GM19455 (cell line): Measurements from ENCODE around the gene TEX28.
"Not testable (repeated sequence)": the region's sequence is repeated elsewhere in the genome, so short reads cannot be mapped to it uniquely, and the experiment has no call there.

Source experiments
- ATAC-seq: cut with Tn5 transposase; IDR thresholded peaks from one replicate; pipeline ENCODE4 v1.9.1; 2021; ENCODE audit not compliant: unreplicated experiment

TEX28 gene

DNA sequence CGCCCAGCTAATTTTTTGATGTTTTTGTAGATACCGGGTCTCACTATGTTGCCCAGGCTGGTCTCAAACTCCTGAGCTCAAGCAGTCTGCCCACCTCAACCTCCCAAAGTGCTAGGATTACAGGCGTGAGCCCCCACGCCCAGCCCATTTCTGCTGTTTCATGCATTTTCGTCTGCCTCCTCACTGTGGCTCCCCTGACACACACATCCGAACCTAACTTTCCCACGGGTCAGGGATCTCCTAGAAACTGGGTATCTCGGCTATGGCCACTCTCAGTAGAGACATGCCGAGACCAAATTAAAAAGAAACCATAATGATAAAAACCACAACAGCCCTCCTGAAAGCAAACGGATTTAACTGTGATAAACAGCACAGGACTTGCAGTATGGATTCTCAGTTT is 46.8 kb downstream of the TEX28 start:
- ATAC-seq = not testable (repeated sequence)

- not testable (repeated sequence) for ATAC-seq
Measured at GRCh38 chrX:154247377-154248045, 47.4 kb downstream of the TEX28 start.

GRCh38 chrX:154239982-154240503 is 54.9 kb downstream of the TEX28 start:
- not testable (repeated sequence) for ATAC-seq

- not testable (repeated sequence) for ATAC-seq
Measured at GRCh38 chrX:154238939-154239559, 55.9 kb downstream of the TEX28 start.

DNA sequence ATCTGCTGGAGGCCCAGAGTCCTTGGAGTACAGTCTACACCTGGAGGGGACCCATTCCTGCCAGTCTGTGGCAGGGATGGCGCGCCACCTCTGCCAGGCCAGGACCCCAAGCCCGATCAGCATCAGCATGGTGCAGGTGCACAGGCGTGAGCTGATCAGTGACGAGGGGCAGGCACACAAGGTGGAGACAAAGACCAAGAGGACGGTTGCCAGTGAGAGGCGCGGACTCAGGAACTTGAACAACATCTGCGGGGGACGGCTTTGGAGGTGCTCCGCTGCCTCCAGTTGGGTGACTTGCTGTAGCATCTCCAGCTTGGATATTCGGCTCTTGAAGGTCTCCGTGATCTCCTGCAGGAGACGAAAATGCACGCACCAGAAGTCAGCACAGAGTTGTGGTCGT is 61.3 kb downstream of the TEX28 start:
- ATAC-seq = not testable (repeated sequence)

DNA sequence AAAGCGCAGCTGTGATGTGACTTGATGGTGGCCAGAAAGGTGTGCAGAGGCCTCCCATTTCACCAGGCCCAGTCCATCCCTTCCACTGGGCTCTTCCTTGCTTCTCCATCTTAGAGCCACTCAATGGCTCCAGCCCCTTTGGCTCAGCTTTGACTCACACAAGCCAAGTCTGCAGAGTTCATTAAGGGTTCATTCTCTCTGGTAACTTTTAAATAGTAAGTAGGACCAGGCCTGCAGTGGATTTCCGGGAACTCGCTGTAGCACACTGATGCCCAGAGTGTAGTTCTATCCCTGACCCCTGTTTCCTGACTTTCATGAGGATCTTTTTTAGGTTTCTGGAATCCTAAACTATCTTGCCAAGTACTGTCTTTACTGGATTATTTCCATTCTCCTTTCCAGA is 63.5 kb downstream of the TEX28 start:
- not testable (repeated sequence) for ATAC-seq

DNA sequence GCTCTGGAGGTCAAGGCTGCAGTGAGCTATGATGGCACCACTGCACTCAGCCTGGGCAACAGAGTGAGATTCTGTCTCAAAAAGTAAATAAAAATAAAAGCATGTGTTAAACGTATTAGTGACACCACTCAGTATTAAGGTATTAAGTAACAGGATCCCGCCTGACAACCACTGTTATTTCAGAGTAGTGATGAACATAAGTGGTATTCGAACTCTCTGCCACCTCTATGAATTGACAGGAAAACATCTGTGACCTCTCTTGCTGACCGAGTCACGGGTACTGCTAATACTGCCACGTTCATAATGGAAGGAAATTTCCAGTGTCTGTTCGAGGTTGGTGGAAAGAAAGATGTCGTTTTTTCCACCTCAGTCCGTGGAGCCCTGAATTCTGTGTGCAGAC is 68.2 kb downstream of the TEX28 start:
- ATAC-seq = not testable (repeated sequence)

DNA sequence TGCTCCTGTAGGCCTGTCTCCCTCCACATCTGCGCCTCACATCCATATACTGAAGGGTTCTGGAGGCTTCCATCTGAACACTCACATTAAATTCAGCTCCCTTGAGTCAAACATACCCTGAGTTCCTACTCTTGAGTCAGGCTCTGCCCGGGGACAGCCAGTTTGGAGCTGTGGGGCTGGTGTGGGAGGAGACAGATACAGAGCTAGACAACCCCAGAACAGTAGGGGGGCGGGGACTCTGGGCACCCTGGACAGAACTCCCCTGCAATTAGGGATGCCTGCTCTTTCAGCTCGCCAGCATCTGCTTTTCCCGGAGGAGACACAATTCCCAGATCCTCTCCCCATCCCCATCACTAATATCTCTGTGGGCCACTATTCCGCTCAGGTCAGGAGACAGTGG is 69.6 kb downstream of the TEX28 start:
- ATAC-seq = not testable (repeated sequence)
